ENCODE data around the gene MAP1LC3A. TPM values are rescaled to one million over a fixed set of nuclear protein-coding genes. Genes with fewer than 3 reads are reported as not detected.

The MAP1LC3A gene
- polyA plus RNA-seq, 1 donor, result 14.2 TPM

DNA sequence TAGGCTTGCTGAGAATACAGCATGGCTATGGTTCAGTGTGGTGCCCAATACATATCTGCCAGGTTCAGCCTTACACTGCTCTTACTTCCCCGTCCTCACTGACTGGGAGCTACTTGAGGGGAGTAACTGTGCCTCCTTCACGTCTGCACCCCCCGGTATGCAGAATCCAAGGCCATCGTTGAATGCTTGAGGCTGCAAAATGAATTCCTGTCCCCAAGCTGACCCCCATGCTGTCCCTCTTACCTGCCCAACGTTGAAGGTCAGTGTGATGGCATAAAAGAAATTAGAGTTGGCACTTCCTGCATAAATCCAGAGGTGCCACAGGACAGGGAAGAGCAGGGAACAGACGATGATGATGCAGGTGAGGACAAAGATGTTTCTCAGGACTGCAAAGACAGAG, 16.3 kb downstream of the MAP1LC3A start:
- DNase-seq, result no peak

DNA sequence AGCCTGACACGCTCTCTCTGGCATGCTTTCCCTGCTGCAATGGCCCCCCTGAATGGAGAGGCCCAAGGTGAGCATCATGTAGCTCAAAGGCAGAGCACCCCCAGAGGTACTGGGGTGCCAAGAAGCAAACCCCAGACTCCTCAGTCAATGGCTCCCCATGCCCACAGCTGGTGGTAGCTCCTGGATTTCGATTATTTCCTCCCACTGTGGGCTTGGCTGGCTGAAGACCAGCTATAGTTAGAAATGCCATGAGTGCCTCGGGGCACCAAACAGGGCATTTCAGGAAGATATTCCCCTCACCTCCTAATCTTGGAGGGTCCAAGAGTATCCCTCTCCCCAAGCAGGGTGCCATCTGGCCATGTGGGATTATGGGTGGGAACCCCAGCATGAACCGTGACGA, 16.8 kb downstream of the MAP1LC3A start:
- no peak for DNase-seq

DNA sequence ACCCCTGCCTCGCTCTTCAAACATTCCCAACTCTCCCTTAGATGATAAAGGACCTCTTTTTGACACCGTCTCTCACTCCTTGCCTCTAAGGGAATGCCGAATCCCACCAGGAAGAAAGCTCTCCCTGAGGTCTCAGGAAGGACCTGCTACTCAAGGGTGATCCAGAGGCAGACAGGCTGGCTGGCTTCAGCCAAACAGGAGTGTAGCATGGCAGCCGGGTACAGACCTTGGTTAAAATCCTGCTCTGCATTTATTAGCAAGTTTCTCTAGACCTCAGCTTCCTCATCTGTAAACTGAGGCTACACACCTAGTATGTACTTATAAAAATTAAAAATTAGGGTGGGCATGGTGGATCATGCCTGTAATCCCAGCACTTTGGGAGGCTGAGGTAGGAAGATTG, 17.2 kb downstream of the MAP1LC3A start:
- no peak for DNase-seq

- no peak for DNase-seq
Measured at GRCh38 chr20:34577061-34577460, 18.5 kb downstream of the MAP1LC3A start.

- DNase-seq, result no peak
Measured at GRCh38 chr20:34578025-34578424, 19.5 kb downstream of the MAP1LC3A start.

DNA sequence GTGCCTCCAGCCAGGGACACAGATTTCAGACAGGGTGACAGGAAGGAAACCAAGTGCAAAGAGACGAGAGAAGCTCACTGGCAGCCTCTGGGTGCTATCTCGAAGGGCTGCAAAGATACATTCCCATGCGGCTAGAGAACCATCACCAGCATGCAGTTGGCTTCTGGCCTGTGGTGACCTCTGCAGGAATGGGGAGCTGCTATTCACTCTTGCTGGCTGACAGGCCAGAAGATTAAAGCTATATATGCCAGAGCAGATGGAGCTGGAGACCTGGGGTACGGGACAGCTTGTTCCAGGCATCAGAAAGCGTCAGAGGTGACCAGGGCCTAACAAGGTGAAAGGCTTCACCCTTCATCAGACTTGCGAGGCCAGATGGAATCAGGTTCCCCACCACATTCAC, 20.0 kb downstream of the MAP1LC3A start:
- DNase-seq, result no peak

GRCh38 chr20:34579191-34579978, 20.9 kb downstream of the MAP1LC3A start:
- peak; percentile 37 for DNase-seq

- DNase-seq, result no peak
Measured at GRCh38 chr20:34579979-34580940, 21.7 kb downstream of the MAP1LC3A start.

- DNase-seq, result no peak
Measured at GRCh38 chr20:34581341-34582184, 23.0 kb downstream of the MAP1LC3A start.

- DNase-seq, result no peak
Measured at GRCh38 chr20:34582221-34582620, 23.7 kb downstream of the MAP1LC3A start.

- DNase-seq, result no peak
Measured at GRCh38 chr20:34582911-34583310, 24.4 kb downstream of the MAP1LC3A start.

- DNase-seq, result no peak
Measured at GRCh38 chr20:34583544-34583943, 25.0 kb downstream of the MAP1LC3A start.

DNA sequence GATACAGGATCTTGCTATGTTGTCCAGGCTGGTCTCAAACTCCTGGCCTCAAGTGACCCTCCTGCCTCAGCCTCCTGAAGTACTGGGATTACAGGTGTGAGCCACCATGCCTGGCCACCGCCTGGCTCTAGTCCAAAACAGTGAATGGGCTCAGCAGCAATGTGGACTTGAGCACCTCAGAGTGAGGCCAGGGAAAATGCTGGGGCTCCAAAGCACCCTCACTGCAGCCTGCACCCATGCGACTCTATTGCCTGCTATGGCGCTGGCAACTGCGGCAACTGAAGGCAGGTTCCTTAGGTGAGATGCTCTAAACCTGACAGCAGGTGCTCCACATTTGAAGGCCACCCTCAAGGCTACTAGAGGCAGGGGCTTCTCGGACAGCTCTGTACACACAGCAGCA, 26.5 kb downstream of the MAP1LC3A start:
- DNase-seq, result no peak

- no peak for DNase-seq
Measured at GRCh38 chr20:34586488-34587163, 28.1 kb downstream of the MAP1LC3A start.

- DNase-seq, result no peak
Measured at GRCh38 chr20:34595377-34596184, 37.1 kb downstream of the MAP1LC3A start.

DNA sequence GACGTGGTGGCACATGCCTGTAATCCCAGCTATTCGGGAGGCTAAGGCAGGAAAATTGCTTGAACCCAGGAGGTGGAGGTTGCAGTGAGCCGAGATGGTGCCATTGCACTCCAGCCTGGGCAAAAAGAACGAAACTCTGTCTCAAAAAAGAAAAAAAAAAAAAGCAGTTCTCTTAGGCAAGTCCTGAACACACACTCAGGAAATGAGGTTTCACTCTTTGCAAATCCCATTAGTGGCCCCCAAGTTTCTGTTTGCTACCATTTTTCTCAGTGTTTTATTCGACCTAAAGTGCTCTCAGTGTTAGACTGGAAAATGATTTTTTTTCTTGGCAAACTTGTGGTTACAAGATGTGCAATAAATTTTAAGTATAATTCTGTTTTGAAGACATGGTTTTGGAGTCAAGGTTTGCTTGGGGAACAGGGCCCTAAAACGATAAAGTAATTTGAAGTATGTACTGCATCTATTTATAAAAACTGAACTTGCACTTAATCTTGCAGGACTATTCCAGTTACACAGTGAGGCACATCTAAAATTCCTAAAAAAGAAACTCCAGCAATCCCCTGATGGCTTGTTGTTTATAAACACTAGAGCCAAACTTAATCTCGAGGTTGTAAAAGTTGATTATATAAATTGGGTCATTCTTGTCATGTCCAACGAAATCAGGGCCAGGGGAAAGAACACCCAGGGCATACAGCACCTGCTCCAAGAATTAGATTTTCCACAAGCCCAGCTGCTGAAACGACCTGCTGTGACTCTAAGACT, 42.6 kb downstream of the MAP1LC3A start:
- no peak for DNase-seq

DNA sequence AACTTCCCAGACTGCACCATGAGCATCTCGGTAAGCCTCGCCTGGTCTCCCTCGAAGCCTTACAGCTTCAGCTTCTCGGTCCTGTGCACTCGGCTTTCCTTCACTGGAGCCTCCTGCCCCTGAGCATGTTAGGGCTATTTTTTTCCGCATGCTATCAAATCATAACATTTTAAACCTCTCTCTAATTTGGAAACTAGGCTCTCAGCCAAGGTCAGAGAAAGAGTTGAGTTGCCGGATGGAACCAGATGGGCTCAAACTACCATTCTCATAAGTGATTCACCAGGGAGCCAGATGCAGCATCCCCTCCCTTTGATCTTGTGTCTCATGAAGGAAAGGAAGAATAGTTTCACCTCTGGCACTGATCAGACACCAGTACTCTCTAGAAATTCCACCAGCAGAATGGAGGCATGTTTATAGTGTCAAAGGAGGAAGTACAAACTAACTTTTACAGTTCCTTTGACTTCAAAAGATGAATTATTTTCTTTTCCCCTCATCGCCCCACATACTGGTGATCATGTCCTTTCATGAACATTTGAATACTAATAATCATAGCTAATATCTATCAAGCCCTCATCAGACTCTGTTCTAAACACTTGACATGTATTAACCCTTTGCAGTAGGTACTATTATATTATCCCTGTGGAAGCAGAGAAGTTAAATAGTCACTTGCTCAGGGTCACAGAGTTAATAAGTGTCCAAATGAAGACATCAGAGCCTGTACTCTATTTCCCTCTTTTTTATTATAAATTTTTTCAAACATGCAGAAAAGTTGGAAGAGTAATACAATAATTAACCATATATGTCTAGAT, 46.7 kb downstream of the MAP1LC3A start:
- no peak for DNase-seq

DNA sequence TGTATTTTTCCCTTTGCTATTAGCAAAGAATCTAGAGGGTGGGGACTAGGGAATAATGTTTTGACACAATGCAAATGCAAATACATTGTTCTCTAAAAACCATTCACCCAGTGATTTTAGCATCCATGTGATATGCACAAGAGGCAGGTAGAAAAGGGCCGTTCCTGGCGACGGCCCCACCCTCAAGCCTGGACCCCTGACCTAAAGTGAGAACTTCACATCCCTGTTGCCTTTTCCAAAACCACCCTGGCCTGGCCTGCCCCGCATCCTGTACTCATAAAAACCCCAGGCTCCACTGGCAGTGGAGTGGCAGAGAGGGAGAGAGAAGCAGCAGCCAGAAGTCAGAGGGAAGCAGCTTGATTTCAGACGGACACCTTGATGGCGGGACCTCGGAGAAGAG, 48.5 kb downstream of the MAP1LC3A start:
- no peak for DNase-seq
